ENCODE measurements around the gene SLC17A9. TPM values are rescaled to one million over a fixed set of nuclear protein-coding genes. Genes with fewer than 3 reads are reported as not detected.
A peak's percentile ranks its signal among the peaks of the same experiment; 100 is the strongest.

The SLC17A9 gene
- total and polyA plus RNA-seq, 2 experiments from 2014 or later, result 1.8 to 3.2 TPM

DNA sequence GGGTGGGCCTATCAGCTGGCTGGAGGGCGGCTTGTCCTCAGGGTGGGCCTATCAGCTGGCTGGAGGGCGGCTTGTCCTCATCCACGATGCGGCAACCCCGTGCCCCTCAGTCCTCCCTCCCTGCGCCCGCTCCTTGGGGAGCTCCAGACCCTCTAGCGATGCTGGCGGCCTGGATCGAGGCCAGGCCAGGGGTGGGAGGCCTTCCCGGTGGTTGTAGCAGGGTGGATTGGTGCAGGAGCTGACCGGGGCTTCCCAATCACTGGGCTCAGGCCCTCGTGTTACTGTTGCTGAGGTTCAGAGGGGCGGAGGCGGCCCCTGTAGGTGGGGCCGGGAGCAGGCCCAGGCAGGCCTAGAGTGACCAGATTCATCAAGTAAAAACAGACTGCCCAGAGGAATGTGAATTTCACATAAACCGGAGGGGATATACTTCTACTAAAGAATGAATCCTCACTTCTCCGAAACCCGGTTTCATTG, 8.8 kb downstream of the SLC17A9 start:
- Histone ChIP-seq H3K27me3 (no peaks in the 10 kb centered on the region), H3K4me1 (ENCODE audit: low read depth) (no peaks in the 10 kb centered on the region), H3K4me3 (no peak overlapping the region), H3K36me3 (no peaks in the 10 kb centered on the region), H3K9me3 (ENCODE audit: low read depth) (no peaks in the 10 kb centered on the region), H3K27ac (peak overlapping the region; percentile 44)
- DNase-seq (ENCODE audit: low read depth in 1 of 2, low spot score in 1 of 2), result peak in 1 of 2 donors; percentile 69
- TF ChIP-seq, protein P1, sequence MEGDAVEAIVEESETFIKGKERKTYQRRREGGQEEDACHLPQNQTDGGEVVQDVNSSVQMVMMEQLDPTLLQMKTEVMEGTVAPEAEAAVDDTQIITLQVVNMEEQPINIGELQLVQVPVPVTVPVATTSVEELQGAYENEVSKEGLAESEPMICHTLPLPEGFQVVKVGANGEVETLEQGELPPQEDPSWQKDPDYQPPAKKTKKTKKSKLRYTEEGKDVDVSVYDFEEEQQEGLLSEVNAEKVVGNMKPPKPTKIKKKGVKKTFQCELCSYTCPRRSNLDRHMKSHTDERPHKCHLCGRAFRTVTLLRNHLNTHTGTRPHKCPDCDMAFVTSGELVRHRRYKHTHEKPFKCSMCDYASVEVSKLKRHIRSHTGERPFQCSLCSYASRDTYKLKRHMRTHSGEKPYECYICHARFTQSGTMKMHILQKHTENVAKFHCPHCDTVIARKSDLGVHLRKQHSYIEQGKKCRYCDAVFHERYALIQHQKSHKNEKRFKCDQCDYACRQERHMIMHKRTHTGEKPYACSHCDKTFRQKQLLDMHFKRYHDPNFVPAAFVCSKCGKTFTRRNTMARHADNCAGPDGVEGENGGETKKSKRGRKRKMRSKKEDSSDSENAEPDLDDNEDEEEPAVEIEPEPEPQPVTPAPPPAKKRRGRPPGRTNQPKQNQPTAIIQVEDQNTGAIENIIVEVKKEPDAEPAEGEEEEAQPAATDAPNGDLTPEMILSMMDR (IDR thresholded peaks at IDR 0.05; ENCODE audit: low read depth, low read length), result no peak

DNA sequence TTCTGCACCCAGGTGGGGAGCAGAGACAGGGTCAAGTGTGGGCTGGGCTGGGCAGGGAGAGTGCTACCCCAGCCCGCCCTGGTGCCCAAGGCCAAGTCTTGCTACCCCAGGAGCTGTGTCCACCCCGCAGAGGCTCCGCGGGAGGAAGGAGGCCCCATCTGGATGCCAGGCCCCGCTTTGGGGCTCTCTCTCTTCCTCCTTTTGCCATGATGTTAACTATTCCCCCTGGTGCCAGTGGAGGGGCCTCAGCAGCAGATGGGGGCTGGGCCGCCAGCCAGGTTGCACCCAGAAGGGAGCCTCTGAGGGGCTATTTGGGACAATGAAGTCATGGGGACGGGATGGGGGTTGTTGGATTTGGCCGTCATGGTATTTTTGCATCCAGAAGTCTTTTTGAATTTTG, 9.3 kb downstream of the SLC17A9 start:
- H3K27ac ChIP-seq, result peak overlapping the region; percentile 44
- no peak for DNase-seq (ENCODE audit: low read depth in 1 of 2, low spot score in 1 of 2)
- no peak overlapping the region for H3K4me3 ChIP-seq
- TF ChIP-seq, protein P1 (IDR thresholded peaks at IDR 0.05; ENCODE audit: low read depth, low read length), result no peak
- no peaks in the 10 kb centered on the region for H3K9me3 ChIP-seq (ENCODE audit: low read depth)
- H3K27me3 ChIP-seq, result no peaks in the 10 kb centered on the region
- H3K36me3 ChIP-seq, result no peaks in the 10 kb centered on the region
- H3K4me1 ChIP-seq (ENCODE audit: low read depth), result no peaks in the 10 kb centered on the region

DNA sequence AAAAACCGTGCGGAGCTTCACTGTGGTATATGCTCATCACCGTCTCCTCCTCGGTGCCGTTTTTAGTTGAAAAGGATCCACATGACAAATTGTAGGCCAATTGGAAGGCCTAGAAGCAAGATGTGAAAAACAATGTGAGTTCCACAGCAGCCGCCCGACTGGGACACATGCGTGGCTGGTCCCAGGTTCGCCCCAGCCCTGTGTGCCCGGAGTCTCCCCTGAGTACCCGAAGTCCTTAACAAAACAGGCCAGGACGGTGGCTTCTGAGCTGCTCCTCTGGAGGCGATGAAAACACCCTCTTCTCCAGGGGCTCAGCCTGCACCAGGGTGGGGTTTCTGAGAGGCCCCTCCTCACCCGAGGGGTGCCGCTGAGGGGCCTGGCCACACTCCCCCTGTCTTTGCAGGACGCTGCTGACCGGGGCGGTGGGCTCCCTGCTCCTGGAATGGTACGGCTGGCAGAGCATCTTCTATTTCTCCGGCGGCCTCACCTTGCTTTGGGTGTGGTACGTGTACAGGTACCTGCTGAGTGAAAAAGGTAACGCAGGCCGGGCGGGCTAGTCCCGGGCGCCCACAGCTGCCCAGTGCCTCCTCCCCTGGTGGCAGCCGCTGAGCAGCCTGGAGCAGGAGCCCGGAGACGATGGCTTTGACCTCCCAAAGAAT, 9.8 kb downstream of the SLC17A9 start:
- TF ChIP-seq, protein P1 (IDR thresholded peaks at IDR 0.05; ENCODE audit: low read depth, low read length), result no peak
- Histone ChIP-seq H3K9me3 (ENCODE audit: low read depth) (no peaks in the 10 kb centered on the region), H3K4me1 (ENCODE audit: low read depth) (no peaks in the 10 kb centered on the region), H3K27me3 (no peaks in the 10 kb centered on the region), H3K27ac (no peak overlapping the region), H3K4me3 (no peak overlapping the region), H3K36me3 (no peaks in the 10 kb centered on the region)
- no peak for DNase-seq (ENCODE audit: low read depth in 1 of 2, low spot score in 1 of 2)

DNA sequence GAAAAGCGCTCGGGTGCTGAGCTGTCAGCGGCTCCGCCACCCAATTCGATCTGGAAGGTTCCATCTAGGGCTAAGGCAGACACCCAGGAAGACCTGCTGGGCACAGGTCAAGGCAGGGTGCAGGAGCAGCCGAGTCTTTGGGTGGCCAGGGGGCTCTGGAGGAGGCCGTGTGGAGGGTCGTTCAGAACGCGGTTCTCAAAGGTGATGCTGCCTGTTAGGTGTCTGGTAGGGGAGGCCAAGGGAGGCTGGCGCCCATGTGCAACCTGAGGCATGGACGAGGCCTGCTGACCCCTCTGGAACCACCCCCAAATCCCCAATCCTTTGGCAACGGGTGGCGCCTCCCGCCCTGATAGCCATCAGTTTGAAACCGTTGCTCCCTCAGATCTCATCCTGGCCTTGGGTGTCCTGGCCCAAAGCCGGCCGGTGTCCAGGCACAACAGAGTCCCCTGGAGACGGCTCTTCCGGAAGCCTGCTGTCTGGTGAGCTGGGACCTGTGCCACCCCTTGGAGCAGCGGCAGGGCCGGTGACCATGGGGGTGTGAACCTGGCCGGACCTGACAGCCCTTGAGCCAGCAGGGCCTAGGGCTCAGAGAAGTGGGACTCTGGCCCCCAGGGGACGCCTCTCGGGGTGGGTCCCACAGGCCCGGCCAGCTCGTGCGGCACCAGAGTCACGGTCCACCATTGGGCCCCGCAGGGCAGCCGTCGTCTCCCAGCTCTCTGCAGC, 10.5 kb downstream of the SLC17A9 start:
- Histone ChIP-seq H3K4me3 (no peak overlapping the region), H3K36me3 (no peaks in the 10 kb centered on the region), H3K9me3 (ENCODE audit: low read depth) (no peaks in the 10 kb centered on the region), H3K27ac (no peak overlapping the region), H3K4me1 (ENCODE audit: low read depth) (no peaks in the 10 kb centered on the region), H3K27me3 (no peaks in the 10 kb centered on the region)
- TF ChIP-seq, protein P1 (IDR thresholded peaks at IDR 0.05; ENCODE audit: low read depth, low read length), result no peak
- no peak for DNase-seq (ENCODE audit: low read depth in 1 of 2, low spot score in 1 of 2)

DNA sequence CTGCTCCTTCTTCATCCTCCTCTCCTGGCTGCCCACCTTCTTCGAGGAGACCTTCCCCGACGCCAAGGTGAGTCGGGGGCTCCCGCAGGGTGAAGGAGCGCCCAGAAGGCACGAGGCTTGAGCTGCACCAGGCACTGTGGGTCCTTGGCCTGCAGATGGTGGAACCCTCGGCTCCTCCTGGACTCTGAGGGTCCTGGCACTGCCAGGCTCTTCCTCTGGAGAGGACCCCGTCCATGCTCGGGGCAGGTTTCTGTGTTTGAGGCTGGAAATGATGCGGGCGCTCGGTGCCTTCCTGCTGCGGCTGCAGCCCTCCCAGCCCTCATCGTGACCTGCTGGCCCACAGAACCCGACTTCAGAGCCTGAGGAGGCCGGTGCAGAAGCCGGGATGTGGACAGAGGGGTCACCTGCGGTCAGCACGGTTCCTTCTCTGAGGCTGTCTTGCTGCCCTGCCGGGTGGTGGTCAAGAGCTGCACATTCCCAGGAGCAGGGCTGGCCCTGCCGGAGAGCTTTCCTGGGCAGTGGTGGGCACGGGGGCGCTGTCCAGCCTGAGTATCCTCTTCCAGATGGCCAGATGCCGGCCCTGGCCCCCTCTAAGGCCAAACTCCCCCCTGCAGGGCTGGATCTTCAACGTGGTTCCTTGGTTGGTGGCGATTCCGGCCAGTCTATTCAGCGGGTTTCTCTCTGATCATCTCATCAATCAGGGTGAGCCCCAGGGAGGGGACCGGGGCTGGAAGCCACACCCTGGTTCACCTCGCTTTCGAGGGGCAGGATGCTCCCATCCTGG, 11.3 kb downstream of the SLC17A9 start:
- no peak for DNase-seq (ENCODE audit: low read depth in 1 of 2, low spot score in 1 of 2)
- Histone ChIP-seq H3K27ac (no peak overlapping the region), H3K36me3 (no peaks in the 10 kb centered on the region), H3K4me1 (ENCODE audit: low read depth) (no peaks in the 10 kb centered on the region), H3K27me3 (no peaks in the 10 kb centered on the region), H3K9me3 (ENCODE audit: low read depth) (no peaks in the 10 kb centered on the region), H3K4me3 (no peak overlapping the region)
- TF ChIP-seq, protein P1 (IDR thresholded peaks at IDR 0.05; ENCODE audit: low read depth, low read length), result no peak
